HT1080 (cell line): Measurements from ENCODE around the gene RASGRF1. TPM values are rescaled to one million over a fixed set of nuclear protein-coding genes. Genes with fewer than 3 reads are reported as not detected.
"Not testable (repeated sequence)": the region's sequence is repeated elsewhere in the genome, so short reads cannot be mapped to it uniquely, and the experiment has no call there.

ENCODE experiments used
- DNase-seq: peaks from one replicate; pipeline ENCODE4 v3.0.0-alpha.2; 2015; ENCODE audit warnings: low read depth
- total RNA-seq: library from RNA; depleted of rRNA; stranded (reverse); fragments of >200 nt; shearing (Covaris generic); gene quantifications from 2 replicates; pipeline ENCODE4 v1.2.3, GENCODE V29; 2014

Gene RASGRF1
- total RNA-seq, 1 experiment from 2014 or later = 0.14 TPM

DNA sequence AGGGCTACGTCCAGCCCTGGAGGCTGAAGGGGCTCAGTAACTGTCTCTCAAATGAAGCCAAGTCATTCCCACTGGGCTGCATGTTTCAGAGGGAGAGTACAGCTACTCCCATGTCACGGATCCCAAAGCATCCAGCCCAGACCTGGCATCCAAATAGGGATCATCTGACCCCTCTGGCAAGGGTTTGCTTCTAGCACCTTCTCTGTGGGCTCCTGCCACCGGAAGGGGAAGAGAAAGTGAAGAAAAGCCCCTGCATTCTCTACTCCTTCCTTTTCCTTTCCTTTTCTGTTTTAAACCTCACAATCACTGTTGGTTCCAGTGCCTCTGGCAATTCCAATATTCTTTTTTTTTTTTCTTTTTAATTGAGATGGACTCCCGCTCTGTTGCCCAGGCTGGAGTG lies 81.2 kb downstream of the RASGRF1 start:
- no peak for DNase-seq

DNA sequence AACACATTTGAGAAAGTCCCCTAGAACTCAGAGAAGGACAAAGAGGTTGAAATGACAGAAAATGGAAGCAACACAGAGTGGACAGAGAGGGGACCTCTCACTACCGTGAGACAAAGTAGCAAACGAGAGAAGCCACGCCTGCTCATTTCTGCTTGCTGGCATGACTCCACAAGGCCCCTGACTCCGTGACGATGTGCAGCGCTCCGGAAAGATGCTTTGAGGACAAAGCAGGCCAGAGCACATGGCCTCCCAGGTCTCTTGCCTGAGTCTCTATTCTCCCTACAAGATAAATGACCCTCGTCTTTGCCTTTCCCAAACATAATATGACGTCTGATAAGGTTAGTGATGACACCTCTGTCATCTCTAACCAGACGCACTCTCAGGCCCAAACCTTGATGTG lies 81.9 kb downstream of the RASGRF1 start:
- DNase-seq = no peak

DNA sequence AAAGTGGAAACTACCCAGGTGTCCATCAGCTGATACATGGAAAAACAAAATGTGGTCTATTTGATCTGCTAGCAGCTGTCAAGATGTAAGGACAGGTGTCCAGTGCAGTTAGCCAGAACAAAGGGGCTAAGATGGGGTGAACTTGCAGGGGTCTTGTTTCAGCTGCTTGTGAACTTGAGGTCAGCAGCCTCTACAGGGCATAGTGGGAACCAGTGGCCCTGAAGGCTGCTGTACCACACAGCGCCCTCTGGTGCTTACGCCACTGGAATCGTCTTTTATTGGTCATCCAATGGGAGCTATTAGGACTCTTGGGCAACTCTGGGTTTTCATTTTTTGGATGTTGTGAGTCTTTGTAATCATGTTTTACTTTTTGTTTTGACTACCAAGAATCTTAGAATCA lies 83.5 kb downstream of the RASGRF1 start:
- peak; percentile 63 for DNase-seq

DNA sequence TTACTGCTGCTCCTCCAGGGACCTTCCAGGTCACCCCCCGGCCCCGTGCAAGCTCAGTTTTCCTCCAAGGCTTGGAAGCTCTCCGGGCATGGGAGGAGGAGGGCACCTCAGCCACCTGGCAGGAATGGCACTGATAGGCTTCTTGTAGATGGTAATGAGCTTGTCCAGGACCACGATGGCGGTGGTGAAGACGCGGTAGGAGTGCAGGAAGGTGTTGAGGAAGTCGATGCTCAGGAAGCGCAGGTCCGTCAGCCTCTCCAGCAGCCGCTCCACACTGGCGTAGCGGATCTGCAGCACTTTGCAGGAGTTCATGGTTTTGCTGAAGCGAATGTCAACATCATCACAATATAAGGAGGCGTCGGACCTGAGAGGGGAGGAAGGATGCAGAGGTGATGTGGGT lies 84.5 kb downstream of the RASGRF1 start:
- DNase-seq = no peak

DNA sequence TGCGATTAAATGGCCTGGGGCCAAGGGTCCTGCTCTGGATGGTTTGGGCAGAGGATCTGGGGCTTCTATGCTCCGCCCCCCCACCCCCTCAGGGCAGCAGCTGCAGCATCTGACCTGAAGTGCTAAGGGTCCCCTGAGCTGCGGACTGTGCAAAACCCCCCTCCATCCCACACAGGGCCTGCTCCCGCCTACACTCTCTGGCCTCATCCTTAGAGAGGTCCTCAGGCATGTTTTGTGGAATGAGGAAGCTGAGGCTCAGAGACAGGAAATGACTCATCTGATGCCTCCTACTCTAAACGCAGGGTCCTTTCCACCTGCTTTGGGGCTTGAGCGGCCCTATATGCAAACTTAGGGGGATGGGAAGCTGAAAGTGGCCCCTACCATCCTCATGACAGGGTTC lies 86.2 kb downstream of the RASGRF1 start:
- peak; percentile 89 for DNase-seq

DNA sequence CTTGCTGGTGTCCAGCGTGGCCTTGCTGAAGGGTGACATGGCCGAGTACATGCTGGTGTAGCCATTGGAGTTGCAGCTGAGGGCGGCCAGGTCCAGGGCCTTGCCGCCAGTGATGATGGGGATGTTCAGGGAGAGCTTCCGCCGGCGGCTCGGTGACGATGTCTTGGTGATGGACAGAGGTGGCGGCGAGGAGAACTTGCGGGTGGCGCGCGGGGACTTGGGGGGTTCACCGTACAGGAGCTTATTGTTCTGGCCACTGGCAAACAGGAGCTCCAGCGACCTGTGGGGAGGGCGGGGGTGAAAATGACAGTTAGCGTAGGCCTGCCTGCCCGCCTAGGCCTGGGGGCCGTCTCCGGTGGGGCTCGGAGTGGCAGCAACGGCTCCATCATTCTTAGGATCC lies 86.7 kb downstream of the RASGRF1 start:
- DNase-seq = no peak

DNA sequence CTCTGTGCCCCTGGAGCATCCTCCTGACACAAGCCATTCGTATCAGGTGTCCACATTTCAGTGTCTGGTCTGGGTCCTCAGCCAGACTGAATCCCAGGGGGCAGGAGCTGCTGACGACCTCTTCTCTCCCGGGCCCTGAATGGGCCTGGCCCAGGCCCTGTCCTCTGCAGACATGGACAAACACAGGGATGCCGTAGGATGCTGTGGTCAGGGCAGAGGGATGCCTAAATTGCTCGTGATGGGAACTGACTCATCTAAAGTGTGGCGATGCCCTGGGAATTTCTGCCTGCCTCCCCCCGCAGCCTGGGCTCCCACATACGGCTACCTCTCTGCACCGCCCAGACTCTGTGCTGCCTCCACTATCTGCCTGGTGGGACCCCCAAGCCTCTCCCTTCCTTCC lies 87.3 kb downstream of the RASGRF1 start:
- DNase-seq = peak; percentile 81

DNA sequence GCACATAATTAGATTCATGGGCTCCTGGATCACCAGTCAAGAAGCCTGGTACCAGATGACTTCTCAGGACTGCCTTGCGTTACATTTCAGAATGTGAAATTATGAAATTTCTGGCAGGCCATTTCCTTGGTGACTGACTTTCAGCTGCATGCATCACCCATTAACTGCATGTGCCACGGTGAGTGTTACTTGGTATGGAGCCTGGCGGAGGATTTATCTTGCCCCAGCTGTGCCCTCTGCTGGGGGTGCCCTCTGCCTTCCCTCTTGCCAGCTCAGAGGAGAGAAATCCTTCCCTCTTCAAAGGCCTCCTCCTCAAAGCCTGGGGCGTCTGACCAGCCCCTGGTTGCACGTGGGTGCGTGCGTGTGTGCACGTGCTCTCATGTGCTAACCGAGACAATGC lies 88.0 kb downstream of the RASGRF1 start:
- DNase-seq = no peak

DNA sequence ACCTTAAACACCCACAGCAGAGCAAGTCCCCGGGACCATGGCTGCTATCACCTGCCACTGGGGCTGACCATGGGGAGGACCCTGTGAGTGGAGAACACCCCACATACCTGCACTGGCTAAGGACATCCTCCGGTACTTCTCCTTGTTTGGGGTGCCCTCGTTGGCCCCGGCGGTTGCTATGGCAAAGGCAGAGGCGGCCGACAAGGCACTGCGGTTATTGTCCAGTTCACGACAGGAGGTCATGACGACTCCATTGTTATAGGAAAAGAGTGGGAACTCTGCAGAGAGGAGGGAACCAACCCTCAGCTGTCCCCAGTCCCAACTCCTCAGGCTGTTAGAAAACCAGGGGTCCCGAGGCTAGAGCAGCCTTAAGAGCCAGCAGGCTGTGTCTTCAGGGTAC lies 90.9 kb downstream of the RASGRF1 start:
- no peak for DNase-seq

DNA sequence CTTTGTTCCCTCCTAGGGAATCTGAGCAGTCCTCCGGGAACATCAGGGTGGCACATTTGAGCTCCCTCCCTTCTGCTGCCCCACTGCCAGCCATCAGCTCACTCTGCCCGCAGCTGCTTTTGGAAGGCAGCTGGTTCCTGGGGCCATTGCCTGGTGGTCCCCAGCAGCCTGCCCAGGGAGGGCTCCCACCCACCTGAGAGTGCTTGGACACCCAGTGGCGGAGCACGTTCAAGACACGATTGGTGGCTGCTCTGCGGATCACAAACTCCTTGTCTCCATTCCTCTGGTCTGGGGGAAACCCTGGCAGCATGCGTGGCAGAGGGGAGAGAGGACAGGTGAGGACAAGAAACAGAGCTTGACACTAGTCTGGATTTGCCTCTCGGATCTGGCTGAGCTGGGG lies 92.1 kb downstream of the RASGRF1 start:
- DNase-seq = no peak

DNA sequence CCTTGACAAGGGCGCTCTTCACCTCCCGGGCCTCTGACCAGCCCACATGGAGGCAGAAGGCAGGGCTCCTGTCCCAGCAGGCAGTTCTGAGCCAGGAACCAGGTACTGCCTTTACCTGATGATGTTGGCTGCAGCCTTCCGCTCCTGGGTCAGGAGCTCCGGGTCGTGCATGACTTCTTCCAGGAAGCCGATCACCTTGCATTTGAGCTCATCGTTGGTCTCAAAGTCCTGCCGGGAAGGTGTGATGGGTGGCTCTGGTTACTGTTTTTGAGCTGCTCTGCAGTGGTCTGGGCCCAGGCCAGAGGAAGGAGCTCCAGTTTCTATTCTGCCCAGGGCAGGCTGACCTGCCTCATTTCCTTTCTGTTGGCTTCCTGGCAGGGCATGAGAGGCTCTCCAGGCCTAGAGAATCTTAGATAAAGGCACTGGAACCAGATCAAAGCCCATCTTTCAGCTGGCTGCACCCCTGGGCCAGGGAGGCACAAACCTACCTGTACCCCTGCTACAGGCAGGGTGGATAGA lies 92.5 kb downstream of the RASGRF1 start:
- no peak for DNase-seq

DNA sequence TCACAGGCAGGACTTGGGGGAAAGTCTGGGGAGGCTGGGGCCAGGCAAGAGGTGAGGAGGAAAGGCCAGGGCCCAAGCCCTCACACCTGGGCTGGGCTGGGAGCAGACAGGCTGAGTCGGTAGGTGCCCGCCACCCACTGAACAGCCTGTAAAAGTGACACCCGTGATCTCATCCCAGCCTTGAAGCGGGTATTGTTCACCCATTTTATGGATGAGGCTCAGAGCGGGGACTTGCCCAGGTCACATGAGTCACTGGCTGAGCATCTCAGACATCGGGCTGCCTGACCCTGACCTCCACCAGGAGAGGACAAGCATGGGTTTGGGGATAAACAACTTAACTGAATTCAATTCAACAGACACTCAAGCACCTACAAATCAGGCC lies 93.7 kb downstream of the RASGRF1 start:
- DNase-seq = no peak

DNA sequence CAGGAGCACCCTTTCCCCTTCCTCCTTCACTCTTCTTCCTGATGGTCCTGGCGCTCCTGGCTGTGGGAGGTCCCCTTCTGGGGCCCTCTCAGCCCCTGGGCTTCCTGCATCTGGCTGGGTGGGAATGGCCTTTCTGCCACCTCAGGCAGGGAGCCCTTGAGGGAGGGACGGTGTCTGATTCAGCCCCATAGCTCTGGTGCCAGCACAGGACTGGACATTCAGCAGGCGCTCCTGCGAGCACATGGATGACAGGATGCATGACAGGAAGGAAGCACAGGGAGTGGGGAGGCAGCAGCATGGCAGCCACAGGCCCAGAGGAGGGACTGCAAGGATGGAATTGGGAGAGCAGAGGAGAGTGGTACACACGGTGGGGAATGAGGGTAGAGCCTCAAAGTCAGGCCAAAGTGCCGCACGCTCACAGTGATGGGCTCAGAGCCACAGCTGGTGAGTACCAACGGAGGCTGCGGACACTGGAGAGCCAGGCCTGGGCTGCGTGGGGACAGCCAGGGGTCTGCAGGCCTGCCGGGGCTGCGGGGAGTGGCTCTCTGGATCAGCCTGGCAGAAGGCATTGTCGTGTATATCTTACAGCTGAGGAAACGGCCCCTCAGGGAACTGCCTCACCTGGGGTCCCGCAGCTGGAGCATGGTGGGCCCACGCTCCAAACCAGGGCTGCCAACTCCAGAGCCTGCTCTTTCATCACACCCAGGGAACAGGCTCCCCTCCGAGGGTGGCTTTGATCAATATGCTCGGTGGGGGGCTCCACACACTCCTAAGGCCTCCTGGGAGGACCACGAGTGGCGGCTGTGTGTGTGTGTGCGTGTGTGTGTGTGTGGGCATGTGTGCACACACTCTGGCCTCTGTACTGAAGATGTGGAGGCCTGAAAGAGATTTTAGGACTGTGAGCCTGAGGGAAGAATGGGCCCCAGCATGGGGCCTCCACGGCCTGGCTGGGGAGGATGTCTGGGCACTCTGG lies 94.4 kb downstream of the RASGRF1 start:
- no peak for DNase-seq

DNA sequence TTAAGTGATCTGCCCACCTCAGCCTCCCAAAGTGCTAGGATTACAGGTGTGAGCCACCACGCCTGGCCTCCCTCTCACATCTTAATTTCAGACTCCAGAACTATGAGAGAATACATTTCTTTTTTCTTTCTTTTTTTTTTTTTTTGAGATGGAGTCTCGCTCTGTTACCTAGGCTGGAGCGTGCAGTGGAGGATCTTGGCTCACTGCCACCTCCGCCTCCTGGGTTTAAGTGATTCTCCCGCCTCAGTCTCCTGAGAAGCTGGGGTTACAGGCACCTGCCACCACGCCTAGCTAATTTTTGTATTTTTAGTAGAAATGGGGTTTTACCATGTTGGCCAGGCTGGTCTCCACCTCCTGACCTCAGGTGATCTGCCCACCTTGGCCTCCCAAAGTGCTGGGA lies 95.4 kb downstream of the RASGRF1 start:
- DNase-seq = not testable (repeated sequence)

DNA sequence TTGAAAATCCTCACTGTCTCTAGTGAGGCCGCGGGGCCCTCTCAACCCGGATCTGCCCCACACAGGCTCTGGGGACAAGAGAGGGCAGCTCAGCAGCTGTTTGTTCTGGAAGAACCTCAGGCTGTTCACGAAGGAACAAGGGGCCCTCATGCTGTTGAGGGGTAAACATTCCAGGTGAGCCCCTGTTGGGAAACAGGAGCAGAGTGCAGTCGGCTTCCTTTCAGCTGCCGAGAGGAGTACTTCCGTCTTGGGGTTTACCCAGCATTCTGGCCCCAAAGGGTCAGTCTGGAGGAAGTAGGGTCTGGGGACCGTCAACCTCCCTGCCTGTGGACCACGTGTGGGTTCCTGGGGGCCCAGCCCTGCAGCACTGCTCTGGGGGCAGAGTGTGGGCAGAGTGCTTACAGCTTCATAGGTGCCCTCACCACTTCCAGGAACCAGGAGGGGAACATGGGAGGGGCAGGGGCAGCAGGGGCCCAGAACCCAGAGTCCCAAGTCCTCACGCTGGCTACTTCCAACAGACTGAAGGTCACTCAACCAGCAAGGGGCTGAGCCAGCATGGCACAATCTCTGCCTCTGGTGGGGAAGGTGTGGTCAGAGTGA lies 96.5 kb downstream of the RASGRF1 start:
- DNase-seq = no peak

DNA sequence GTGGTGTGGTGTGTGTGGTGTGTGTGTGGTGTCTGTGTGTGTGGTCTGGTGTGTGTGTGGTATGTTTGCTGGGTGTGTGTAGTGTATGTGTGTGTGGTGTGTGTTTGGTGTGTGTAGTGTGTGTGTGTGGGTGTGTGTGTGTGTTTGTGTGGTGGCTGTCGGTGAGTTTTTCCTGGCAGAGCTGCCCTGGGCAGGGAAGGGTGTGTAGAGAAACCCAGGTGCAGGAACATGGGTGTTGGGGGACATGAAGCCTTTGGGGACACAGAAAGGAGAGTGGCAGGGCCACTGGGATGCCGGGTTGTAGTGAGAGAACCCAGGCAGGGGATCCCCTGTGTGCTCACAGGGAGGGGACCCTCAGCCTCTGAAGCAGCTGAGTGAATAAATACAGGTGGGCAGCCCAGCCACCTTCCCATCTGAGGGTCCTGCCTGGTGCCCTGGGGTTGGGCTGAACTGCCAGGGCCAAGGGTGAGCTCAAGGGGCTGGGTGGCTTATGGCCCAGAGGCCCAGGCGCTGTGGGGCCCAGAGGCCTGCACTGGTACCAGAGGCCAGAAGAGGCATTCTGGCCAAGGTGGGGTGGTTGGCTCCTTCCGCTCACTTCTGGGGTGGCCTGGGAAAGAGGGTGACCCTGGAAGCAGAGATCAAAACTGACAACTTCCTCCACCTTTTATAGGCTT lies 97.2 kb downstream of the RASGRF1 start:
- no peak for DNase-seq

DNA sequence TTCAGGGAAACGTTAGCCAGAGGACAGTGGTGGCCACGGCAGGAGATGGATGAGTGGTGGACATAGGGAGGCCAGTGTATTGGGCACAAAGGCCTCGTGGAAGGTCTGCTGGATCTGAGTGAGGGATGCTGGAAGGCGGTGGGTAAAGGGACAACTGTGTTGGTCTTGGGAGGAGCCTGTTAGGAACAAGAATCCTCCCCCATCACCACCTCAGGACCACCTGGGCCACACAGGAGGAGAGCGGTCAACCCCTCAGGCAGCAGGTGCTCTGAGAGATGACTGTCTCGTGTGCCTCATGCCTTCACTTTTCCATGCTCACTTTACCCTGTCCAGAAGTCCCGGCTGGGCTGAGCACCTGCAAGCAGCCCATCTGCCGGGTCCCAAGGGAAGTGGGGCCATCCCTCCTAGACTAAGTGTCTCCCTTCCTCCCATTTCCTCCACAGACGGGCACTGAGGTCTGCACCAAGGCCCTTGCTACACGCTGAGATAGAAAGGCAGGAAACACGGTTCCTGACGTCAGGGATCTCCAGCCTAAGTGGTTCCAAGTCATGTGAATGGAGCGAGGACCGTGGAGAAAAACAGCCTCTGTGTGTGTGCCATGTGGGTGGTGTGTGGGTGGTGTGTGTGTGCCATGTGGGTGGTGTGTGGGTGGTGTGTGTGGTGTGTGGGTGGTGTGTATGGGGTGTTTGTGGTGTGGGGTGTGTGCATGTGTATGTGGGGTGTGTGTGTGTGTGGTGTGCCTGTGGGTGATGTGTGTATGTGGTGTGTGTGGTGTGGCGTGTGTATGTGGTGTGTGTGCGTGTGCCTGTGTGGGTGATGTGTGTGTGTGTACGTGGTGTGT lies 97.9 kb downstream of the RASGRF1 start:
- no peak for DNase-seq

DNA sequence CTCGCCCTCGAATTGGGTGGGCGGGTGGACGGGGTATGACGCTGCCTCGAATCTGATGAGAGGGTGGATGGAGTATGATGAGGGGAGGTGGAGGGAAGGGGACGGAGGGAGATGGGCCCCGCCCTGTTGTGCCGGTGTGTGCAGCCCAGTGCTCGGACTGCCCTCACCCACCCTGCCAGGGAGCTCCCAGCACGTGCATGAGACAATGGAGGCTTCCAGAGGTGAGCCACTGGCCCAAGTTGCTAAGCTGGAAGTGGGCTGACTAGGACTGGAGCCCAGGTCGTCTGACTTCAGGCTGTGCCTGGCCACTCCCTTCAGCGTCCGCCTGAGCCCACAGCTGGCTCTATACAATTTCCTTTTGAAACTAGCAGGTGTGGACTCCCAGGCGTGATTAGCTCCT lies 98.7 kb downstream of the RASGRF1 start:
- no peak for DNase-seq

DNA sequence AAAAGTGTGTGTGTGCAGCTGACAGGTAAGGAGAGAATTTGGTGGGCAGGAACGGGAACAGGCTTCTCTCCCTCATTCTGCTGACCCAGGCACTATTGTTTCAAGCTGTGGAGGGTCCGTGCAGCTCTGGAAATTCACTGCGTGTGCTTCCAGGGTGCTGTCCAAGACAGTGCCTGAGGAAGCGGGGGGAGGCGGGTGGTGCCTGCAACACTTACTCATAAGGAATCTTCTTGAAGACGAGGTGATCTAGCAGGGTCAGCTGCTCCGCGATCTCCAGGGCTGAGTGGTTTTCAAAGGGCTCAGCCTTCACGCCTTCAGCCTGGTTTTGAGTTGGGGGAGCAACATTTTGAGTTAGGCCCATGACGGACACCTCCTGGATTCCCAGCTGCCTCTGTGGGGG lies 99.1 kb downstream of the RASGRF1 start:
- no peak for DNase-seq

DNA sequence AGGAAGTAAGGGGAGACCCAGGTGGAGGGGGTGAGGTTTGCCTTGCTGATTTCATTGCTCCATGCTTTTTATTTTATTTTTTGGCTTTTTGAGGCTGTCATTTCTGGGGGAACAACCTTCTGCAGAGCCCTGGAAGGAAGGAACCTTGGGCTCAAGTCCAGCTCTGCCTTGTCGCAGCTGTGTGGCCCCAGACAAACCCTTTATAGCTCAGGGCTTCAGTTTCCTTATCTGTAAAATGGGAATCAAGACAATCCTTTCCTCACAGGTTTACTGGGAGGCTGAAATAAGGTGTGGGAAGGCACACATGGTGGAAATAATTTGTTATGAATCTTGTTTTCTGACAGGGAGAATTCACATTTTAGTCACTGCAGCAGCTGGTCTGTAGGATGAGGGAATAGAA lies 100.3 kb downstream of the RASGRF1 start:
- no peak for DNase-seq

DNA sequence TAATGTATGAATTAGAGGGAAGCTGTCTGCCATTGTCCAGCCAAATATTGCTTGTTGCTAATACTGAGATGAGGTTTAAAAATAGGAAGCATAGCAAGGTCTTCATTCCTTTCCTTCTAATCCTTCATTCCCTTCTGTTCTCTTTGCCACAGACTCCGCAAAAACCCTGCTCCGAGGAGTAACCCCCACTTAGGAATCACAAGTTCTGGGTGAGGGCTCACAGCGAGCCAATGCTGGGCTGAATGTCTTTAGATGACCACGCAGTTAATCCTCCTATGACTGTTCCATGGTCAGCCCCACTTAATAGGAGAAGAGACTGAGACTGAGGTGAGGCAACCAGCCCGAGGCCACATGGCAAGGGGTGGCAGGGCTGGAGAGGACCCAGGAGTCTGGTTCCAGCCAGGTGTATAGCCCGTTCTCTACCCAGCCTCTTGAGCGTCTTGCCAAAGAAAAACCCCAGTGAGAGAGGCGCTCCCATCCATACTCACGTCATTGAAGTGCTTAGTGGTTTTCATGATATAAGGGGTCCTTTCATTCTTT lies 100.8 kb downstream of the RASGRF1 start:
- DNase-seq = no peak
